NCI-H748 (cell line): ENCODE measurements around the gene XIRP1.

Experiments
- DNase-seq: peaks from one replicate; lab custom pipeline; 2025; ENCODE audit not compliant: unreplicated experiment; lab: John Stamatoyannopoulos, UW

Gene XIRP1

GRCh38 chr3:39166932-39167532 lies 25.4 kb downstream of the XIRP1 start:
- DNase-seq = no peak

GRCh38 chr3:39166134-39166710 lies 26.2 kb downstream of the XIRP1 start:
- DNase-seq = no peak

GRCh38 chr3:39165518-39165917 lies 26.9 kb downstream of the XIRP1 start:
- no peak for DNase-seq

GRCh38 chr3:39164414-39164813 lies 28.0 kb downstream of the XIRP1 start:
- DNase-seq = no peak

GRCh38 chr3:39158148-39158715 lies 34.2 kb downstream of the XIRP1 start:
- no peak for DNase-seq

GRCh38 chr3:39157359-39157758 lies 35.0 kb downstream of the XIRP1 start:
- no peak for DNase-seq

GRCh38 chr3:39156421-39156820 lies 36.0 kb downstream of the XIRP1 start:
- no peak for DNase-seq

GRCh38 chr3:39154280-39155021 lies 37.9 kb downstream of the XIRP1 start:
- DNase-seq = no peak

- DNase-seq = no peak
These were observed 38.5 kb downstream of the XIRP1 start for GRCh38 chr3:39153977-39154279.

- no peak for DNase-seq
These were observed 41.4 kb downstream of the XIRP1 start for GRCh38 chr3:39150803-39151631.

GRCh38 chr3:39150148-39150802 lies 42.1 kb downstream of the XIRP1 start:
- no peak for DNase-seq

GRCh38 chr3:39149498-39150147 lies 42.8 kb downstream of the XIRP1 start:
- DNase-seq = no peak

- no peak for DNase-seq
These were observed 43.3 kb downstream of the XIRP1 start for GRCh38 chr3:39149059-39149455.

GRCh38 chr3:39148435-39149058 lies 43.8 kb downstream of the XIRP1 start:
- no peak for DNase-seq

- no peak for DNase-seq
These were observed 44.5 kb downstream of the XIRP1 start for GRCh38 chr3:39147711-39148434.

- DNase-seq = no peak
These were observed 45.5 kb downstream of the XIRP1 start for GRCh38 chr3:39146611-39147591.

GRCh38 chr3:39146083-39146501 lies 46.3 kb downstream of the XIRP1 start:
- no peak for DNase-seq

- DNase-seq = no peak
These were observed 47.5 kb downstream of the XIRP1 start for GRCh38 chr3:39144748-39145380.
